ENCODE data around the gene TKFC.
"Not testable (repeated sequence)": the region's sequence is repeated elsewhere in the genome, so short reads cannot be mapped to it uniquely, and the experiment has no call there.

TKFC gene

DNA sequence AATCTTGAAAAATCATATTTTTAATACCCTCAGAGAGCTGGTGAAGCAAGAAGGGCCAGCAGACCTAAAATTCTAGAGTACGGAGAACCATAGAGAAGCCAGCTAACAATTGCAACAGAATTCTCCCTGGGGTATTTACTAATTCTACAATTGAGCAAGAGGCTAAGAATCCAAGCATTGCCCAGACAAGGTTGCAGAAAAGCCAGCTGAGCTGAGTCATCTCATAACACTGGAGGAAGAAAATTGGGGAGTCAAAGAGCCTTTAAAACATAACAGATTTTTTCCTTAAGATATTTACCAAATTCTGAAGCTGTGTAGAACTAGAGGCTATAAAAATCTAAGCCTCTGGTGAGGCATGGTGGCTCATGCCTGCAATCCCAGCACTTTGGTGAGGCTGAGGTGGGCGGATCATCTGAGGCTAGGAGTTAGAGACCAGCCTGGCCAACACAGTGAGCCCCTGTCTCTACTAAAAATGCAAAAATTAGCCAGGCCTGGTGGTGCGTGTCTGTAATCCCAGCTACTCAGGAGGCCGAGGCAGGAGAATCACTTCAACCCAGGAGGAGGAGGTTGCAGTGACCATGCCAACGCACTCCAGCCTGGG lies 45.8 kb downstream of the TKFC start:
- TF ChIP-seq, protein P1, sequence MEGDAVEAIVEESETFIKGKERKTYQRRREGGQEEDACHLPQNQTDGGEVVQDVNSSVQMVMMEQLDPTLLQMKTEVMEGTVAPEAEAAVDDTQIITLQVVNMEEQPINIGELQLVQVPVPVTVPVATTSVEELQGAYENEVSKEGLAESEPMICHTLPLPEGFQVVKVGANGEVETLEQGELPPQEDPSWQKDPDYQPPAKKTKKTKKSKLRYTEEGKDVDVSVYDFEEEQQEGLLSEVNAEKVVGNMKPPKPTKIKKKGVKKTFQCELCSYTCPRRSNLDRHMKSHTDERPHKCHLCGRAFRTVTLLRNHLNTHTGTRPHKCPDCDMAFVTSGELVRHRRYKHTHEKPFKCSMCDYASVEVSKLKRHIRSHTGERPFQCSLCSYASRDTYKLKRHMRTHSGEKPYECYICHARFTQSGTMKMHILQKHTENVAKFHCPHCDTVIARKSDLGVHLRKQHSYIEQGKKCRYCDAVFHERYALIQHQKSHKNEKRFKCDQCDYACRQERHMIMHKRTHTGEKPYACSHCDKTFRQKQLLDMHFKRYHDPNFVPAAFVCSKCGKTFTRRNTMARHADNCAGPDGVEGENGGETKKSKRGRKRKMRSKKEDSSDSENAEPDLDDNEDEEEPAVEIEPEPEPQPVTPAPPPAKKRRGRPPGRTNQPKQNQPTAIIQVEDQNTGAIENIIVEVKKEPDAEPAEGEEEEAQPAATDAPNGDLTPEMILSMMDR (conservative IDR thresholded peaks at IDR 0.05; ENCODE audit: low read length): no peak
- no peak for TF ChIP-seq EZH2phosphoT487 (IDR thresholded peaks at IDR 0.05; ENCODE audit: borderline replicate concordance)
- no peaks in the 10 kb centered on the region for H3K9me2 ChIP-seq (replicated peaks; ENCODE audit: low read depth, low read length)
- H3K4me1 ChIP-seq (ENCODE audit: insufficient read depth, low read length, poor library complexity, severe bottlenecking): no peaks in the 10 kb centered on the region
- no peaks in the 10 kb centered on the region for H3K27me3 ChIP-seq (ENCODE audit: insufficient read depth, low read length, poor library complexity, severe bottlenecking)
- H3K79me2 ChIP-seq (ENCODE audit: insufficient read depth, low read length): no peaks in the 10 kb centered on the region
- H3K9me3 ChIP-seq (ENCODE audit: insufficient read depth, low read depth, low read length): no peaks in the 10 kb centered on the region
- H3K4me3 ChIP-seq (ENCODE audit: low read length, poor library complexity, severe bottlenecking): no peak overlapping the region
- H4K20me1 ChIP-seq (ENCODE audit: insufficient read depth, low read length, poor library complexity, severe bottlenecking): no peaks in the 10 kb centered on the region
- no peaks in the 10 kb centered on the region for H3F3A ChIP-seq (ENCODE audit: low read depth)
- no peak overlapping the region for H2AFZ ChIP-seq (ENCODE audit: low read length)
- no peaks in the 10 kb centered on the region for H3K36me3 ChIP-seq (ENCODE audit: insufficient read depth, low read length)
- H3K9ac ChIP-seq (ENCODE audit: low read depth, low read length, poor library complexity, severe bottlenecking): no peak overlapping the region
- no peak overlapping the region for H3K4me2 ChIP-seq (ENCODE audit: low read depth, low read length, poor library complexity, severe bottlenecking)

DNA sequence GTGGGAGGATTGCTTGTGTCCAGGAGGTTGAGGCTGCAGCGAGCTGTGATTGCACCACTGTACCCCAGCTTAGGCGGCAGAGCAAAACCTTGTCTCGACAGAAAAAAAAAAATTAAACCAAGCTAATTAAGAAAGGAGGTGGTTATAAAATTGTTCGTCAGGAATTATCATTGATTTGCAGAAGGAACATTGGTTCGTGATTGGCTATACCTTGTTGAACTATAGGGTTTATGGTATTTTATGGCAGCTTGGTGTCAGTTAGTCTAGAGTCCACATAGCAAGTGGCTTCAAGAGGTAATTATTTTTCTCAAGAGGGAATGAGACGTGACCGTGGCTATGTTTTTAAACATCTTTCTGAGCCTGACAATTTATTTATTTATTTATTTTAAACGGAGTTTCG lies 47.9 kb downstream of the TKFC start:
- Histone ChIP-seq H3K27me3 (ENCODE audit: insufficient read depth, low read length, poor library complexity, severe bottlenecking) (no peaks in the 10 kb centered on the region), H3K9ac (ENCODE audit: low read depth, low read length, poor library complexity, severe bottlenecking) (no peak overlapping the region), H2AFZ (ENCODE audit: low read length) (no peak overlapping the region), H3K4me2 (ENCODE audit: low read depth, low read length, poor library complexity, severe bottlenecking) (no peak overlapping the region), H3K4me1 (ENCODE audit: insufficient read depth, low read length, poor library complexity, severe bottlenecking) (no peaks in the 10 kb centered on the region), H4K20me1 (ENCODE audit: insufficient read depth, low read length, poor library complexity, severe bottlenecking) (no peaks in the 10 kb centered on the region), H3K36me3 (ENCODE audit: insufficient read depth, low read length) (no peaks in the 10 kb centered on the region), H3K4me3 (ENCODE audit: low read length, poor library complexity, severe bottlenecking) (no peak overlapping the region), H3K79me2 (ENCODE audit: insufficient read depth, low read length) (no peaks in the 10 kb centered on the region), H3F3A (ENCODE audit: low read depth) (no peaks in the 10 kb centered on the region), H3K9me2 (replicated peaks; ENCODE audit: low read depth, low read length) (no peaks in the 10 kb centered on the region), H3K9me3 (ENCODE audit: insufficient read depth, low read depth, low read length) (no peaks in the 10 kb centered on the region)
- no peak for TF ChIP-seq EZH2phosphoT487 (IDR thresholded peaks at IDR 0.05; ENCODE audit: borderline replicate concordance)
- TF ChIP-seq, protein P1 (conservative IDR thresholded peaks at IDR 0.05; ENCODE audit: low read length): no peak

GRCh38 chr11:61383859-61384258 lies 50.8 kb downstream of the TKFC start:
- H3K9me2 ChIP-seq (replicated peaks; ENCODE audit: low read depth, low read length); H4K20me1 ChIP-seq (ENCODE audit: insufficient read depth, low read length, poor library complexity, severe bottlenecking); H3K9me3 ChIP-seq (ENCODE audit: insufficient read depth, low read depth, low read length); H3F3A ChIP-seq (ENCODE audit: low read depth); H2AFZ ChIP-seq (ENCODE audit: low read length); H3K9ac ChIP-seq (ENCODE audit: low read depth, low read length, poor library complexity, severe bottlenecking); H3K4me1 ChIP-seq (ENCODE audit: insufficient read depth, low read length, poor library complexity, severe bottlenecking); H3K27me3 ChIP-seq (ENCODE audit: insufficient read depth, low read length, poor library complexity, severe bottlenecking); H3K4me3 ChIP-seq (ENCODE audit: low read length, poor library complexity, severe bottlenecking); H3K79me2 ChIP-seq (ENCODE audit: insufficient read depth, low read length); H3K36me3 ChIP-seq (ENCODE audit: insufficient read depth, low read length); H3K4me2 ChIP-seq (ENCODE audit: low read depth, low read length, poor library complexity, severe bottlenecking): not testable (repeated sequence)

All from Loucy (cell line).